Glomerular visceral epithelial cell (primary cell): ENCODE results near the gene IRAK2.

ENCODE experiments used
- DNase-seq: peaks from one replicate; pipeline ENCODE4 v3.0.0-alpha.2; 2016; ENCODE audit errors: extremely low spot score

IRAK2 gene

GRCh38 chr3:10188804-10189556, 24.3 kb downstream of the IRAK2 start:
- DNase-seq, result no peak

DNA sequence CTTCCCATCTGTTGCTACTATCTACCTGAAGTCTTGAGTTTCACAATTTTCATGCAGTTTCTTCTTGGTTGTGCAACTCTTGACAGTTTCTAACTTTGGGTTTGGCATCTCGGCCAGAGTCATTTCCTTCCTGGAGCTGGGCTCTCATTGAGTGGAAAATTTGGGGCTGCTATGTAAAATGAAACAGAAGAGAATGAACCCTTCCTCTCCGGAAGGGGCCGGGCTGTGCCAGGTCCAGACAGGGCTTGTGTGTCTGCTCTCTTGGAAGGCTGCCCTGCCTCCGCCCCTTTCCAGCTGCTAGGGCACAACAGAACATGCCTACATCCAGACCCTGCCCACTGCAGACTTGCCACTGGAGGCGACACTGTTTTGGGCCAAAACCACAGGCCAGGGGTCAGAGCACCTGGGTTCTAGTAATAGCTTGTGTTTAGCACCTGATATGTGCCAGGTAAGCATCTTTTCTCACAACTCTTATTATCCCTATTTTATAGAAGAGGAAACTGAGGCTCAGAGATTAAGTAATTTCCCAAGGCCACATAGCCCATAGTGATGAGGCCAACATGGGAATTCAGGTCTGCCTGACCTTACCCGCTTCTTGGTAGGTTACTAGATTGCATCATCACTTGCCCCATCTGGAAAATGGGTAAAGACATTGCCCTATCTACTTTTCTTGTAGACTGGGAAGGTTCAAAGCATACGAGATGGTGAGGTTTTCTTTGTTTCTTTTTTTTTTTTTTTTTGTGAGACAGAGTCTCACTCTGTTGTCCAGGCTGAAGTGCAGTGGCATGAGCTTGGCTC, 25.0 kb downstream of the IRAK2 start:
- no peak for DNase-seq

DNA sequence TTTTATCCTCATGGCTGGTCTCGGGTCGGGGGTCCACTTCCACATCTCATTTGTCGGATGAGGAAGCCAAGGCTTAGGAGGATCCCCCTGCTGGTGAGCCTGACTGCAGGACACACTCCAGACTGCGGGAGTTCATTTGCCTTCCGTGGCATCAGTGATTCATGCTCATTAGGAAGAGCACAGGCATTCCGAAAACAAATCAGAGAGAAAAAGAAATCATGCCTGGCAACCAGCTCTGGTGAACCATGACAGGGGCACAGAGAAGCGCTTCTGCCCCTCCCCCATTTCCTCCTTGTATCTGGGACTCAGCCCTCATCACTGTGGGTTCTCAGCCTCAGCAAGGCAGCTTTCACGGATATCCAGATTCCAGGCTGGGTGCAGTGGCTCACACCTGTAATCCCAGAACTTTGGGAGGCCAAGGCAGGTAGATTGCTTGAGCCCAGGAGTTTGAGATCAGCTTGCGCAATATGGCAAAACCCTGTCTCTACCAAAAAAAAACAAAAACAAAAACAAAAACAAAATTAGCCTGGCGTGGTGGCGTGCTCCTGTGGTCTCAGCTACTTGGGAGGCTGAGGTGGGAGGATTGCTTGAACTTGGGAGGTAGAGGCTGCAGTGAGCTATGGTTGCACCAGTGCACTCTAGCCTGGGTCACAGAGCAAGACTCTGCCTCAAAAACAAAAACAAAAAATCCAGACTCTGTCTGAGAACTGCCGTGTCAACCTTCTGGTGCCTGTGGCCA, 28.4 kb downstream of the IRAK2 start:
- DNase-seq, result peak; percentile 98

DNA sequence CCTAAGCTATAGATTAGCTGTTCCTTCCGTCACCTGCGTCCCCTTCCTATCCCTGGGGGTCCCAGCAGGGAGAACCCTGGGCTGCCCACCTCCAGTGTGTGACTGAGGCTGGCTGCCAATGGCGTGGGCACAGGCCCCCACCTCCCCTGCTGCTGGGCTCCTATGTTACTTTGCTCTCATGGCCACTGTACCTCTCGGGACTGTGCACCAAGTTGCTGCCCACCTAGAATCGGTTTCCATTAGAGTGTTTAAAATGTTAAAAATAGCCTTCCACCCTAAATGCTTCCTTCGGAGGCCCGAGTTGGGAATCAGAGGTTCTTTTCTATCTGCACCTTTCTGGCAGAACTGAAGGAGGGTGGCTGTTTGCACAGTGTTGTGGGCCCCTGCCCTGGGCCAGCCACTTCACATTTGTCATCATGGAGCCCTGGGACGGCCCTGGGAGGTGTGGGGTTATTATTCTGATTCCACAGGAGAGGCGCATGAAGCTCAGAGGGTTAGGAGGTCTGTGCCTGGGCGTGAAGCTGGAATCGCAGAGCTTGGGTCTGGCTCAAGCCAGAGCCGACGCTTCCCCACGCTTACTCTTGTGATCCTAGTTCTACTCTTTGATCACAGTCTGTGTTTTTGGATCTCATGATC, 29.1 kb downstream of the IRAK2 start:
- DNase-seq, result no peak

DNA sequence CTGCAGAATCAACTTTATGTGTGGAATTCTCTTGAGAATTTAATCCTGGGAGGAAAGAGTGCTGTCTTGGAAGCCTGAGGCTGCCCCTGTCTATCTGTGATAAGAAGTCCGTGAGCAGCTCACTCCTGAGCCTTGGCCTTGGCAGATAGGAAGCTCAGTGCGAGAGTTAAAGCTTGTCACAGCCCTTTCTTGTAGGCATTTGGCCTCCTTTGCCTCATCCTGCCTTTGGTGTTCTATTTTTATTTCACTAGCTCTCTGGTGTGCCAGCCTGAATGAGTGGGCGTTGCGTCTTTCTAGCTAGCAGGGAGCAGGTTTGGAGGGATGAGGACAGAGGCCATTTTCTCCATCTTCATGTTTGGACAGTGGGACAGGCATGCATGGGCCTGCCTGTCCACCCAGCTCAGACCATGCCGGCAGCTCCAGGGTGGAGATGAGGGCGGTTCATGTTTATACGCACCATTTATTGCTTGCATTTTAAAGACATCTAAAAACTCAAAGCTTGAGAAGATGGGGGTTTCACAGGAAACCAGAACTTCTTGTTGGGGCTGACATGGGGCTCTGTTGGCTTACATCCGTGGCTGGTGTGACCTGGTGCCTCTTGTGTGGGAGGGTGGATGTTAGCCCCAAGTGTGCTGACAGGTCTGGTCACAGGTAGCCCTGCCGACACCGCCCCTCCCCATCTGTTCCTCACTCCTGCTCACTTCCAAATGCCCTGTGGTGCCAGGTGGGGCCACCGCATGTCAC, 29.8 kb downstream of the IRAK2 start:
- no peak for DNase-seq

DNA sequence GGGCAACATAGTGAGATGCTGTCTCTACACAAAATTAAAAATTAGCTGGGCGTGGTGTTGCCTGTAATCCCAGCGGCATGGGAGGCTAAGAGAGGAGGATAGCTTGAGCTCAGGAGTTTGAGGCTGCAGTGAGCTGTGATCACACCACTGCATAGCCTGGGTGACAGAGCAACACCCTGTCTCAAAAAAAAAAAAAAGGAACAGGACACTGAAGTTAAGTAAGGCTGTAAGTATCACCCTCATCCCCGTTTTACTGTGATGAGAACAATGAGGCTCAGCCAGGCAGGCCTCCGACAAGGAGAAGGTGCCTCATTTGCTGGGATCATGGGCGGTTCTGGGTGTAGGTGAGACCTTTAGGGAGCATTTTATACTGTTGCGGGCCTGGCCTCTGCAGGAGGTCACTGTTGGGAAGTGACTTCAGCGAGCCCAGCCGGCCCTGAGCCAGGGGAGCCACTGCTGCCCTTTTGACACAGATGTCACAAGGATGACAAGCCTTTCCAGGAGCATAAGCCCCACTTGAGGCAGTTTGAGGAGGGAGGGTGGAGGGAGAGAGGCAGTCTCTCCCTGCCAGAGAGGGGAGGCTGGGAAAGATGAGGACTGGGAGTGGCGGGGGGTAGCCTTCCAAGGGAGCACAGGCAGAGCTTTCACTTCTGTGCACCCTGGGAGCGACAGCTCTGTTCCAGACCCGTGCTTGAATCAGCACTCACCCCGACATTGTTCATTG, 30.8 kb downstream of the IRAK2 start:
- no peak for DNase-seq

- no peak for DNase-seq
These were observed 31.8 kb downstream of the IRAK2 start for GRCh38 chr3:10196389-10197052.

- DNase-seq, result no peak
These were observed 33.5 kb downstream of the IRAK2 start for GRCh38 chr3:10198226-10198625.

DNA sequence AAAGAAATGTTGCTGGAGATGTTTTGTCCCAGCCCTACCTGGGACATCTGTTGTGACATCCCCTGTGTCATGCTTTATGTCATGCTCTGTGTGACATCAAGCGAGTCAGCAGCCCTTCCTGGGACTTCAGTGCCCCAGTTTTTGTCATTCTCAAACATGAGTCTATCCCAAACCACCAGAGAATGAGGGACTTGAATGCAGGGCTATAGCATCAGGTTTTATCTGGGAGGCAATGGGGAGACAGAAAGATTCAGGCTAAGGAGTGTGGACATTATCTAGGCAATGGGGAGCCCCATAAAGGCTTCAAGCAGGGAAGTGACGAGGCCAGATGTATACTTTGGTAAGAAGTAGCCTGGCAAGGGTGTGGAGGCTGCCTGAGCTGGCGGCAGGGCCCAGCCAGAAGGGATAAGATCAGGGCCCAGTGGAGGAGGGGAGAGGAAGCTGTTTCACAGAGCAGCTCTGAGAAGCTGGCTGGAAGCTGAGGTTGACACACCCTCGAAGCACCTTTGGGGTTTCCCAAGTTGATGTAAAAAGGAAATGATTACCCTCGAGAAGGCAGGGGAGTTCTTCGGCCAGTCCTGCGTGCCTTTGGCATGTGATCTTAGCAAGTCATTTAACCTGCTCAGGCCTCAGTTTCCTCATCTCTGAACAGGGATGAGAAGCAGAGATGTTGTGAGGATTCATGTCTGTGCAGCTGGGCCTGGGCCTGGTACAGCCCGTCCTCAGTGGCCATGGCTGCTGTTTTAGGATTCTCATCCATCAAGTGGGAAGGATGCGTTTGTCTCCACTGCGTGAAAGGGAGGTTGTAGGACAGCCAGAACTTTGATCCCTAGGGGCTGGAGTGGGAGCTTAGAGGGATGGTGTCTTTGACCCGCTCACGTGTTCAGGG, 34.3 kb downstream of the IRAK2 start:
- DNase-seq, result peak; percentile 85

DNA sequence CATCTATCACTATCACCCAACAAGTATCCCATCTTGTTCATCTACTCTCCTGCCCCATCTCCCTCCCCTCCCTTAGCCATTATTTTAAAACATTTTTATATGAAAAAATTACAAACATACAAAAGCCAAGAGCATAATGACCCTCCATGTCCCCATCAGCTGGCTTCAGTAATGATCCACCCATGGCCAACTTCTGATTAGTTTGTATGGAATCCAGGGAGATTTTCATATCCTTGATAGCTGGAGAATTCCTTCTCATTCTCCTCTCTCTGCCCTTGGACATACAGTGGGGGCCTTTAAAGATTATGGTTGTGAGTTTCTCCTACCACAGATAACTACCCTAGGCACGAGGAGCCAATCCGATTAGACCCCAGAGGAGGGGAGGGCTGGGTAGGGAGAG, 40.2 kb downstream of the IRAK2 start:
- DNase-seq, result no peak

GRCh38 chr3:10205451-10206165, 40.9 kb downstream of the IRAK2 start:
- DNase-seq, result peak; percentile 92

GRCh38 chr3:10206166-10206511, 41.4 kb downstream of the IRAK2 start:
- DNase-seq, result no peak

- DNase-seq, result no peak
These were observed 48.6 kb downstream of the IRAK2 start for GRCh38 chr3:10213156-10213792.

DNA sequence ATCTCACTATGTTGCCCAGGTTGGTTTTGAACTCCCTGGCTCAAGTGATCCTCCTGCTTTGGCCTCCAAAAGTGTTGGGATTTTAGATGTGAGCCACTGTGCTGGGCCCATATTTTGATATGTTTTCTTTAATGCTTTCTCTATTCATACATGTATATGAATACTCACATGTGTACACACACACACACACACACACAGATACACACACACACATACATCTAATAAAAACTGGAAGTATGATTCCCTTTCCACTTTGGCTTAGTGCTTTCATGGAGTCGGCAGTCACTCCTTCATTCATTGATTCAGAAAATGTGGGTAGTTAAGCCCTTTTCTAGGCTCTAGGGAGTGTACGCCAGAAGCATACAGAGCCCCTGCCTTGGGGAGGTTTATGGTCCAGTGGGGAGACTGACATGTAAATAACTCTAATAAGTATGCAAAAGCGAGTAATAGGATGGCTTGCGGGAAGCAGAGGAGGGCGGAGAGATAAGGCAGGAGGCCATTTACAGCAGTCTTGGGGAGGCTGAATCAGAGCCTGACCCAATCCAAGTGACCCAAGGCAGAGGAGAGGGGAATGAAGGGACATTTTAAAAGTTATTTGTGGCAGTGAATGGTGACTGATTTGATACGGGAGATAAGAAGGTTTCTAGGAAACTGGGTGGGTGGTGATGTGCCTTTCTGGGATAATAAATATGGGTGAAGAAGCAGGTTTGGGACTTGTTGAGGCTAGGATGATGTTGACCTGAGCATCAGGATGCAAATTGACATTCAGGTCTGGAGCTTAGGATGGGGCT, 51.1 kb downstream of the IRAK2 start:
- DNase-seq, result no peak

- no peak for DNase-seq
These were observed 52.6 kb downstream of the IRAK2 start for GRCh38 chr3:10217359-10217758.

GRCh38 chr3:10219737-10220136, 55.0 kb downstream of the IRAK2 start:
- no peak for DNase-seq
